SK-N-SH (cell line): ENCODE measurements around the gene GDPGP1. TPM values are rescaled to one million over a fixed set of nuclear protein-coding genes. Genes with fewer than 3 reads are reported as not detected.

ENCODE experiments used
- CTCF ChIA-PET: fragments of 300-600, 350-600 bp; formaldehyde crosslinking; extraction: SDS; loops from one replicate; lab custom pipeline; 2021; lab: Yijun Ruan, JAX
- POLR2A ChIA-PET: fragments of 350-600 bp; sonication (Branson Sonifier 250); formaldehyde crosslinking; extraction: SDS; loops from one replicate; lab custom pipeline; 2020; ENCODE audit warnings: antibody characterized with exemption, inconsistent platforms; lab: Yijun Ruan, JAX
- DNase-seq: peaks from one replicate; pipeline ENCODE4 v3.0.0; 2012
- H2AFZ ChIP-seq: fragments of 200-600 bp; sonication (generic); 2 replicates; pipeline ENCODE4 v1.8.1; 2016; ENCODE audit warnings: antibody characterized with exemption, mild to moderate bottlenecking, low read depth
- H3F3A ChIP-seq: fragments of 200-600 bp; sonication (generic); replicated peaks from 2 replicates; pipeline ENCODE3; 2016; ENCODE audit warnings: antibody characterized with exemption, mild to moderate bottlenecking; ENCODE audit not compliant: insufficient read depth
- H3K27ac ChIP-seq, 2 experiments: fragments of 200-500 bp in 1 of 2; fragments of 200-600 bp in 1 of 2; sonication (Bioruptor generic) in 1 of 2; sonication (generic), shearing (Covaris generic) in 1 of 2; 2 replicates each; pipeline versions ENCODE4 v1.5.1 to v1.6.1; 2014 to 2016; ENCODE audit warnings: low read depth in 2 of 2, inconsistent platforms in 1 of 2, low read length in 1 of 2, mild to moderate bottlenecking in 1 of 2, mixed read lengths in 1 of 2
- H3K27me3 ChIP-seq: fragments of 200-600 bp; sonication (generic), shearing (Covaris generic); 2 replicates; pipeline ENCODE4 v1.6.1; 2016; ENCODE audit warnings: mixed run types; ENCODE audit not compliant: insufficient read depth
- H3K36me3 ChIP-seq, 2 experiments: fragments of 200-500 bp in 1 of 2; fragments of 200-600 bp in 1 of 2; sonication (Bioruptor generic) in 1 of 2; sonication (generic) in 1 of 2; replicated peaks in 1 of 2; 2 replicates each; pipeline versions ENCODE3 to v1.5.1; 2014 to 2016; ENCODE audit warnings: low read length in 1 of 2, mild to moderate bottlenecking in 1 of 2; ENCODE audit not compliant: insufficient read depth in 2 of 2, control insufficient read depth in 1 of 2
- H3K4me1 ChIP-seq, 2 experiments: fragments of 200-500 bp in 1 of 2; fragments of 200-600 bp in 1 of 2; sonication (Bioruptor generic) in 1 of 2; sonication (generic), shearing (Covaris generic) in 1 of 2; 2 replicates each; pipeline versions ENCODE4 v1.5.1 to v1.6.1; 2014 to 2016; ENCODE audit warnings: low read depth in 1 of 2, low read length in 1 of 2, mixed run types in 1 of 2; ENCODE audit not compliant: insufficient read depth in 2 of 2, control insufficient read depth in 1 of 2
- H3K4me2 ChIP-seq: fragments of 200-600 bp; sonication (generic), shearing (Covaris generic); 2 replicates; pipeline ENCODE4 v1.6.1; 2017; ENCODE audit warnings: mixed run types
- H3K4me3 ChIP-seq, 2 experiments: fragments of 200-500 bp in 1 of 2; fragments of 200-600 bp in 1 of 2; sonication (Bioruptor generic) in 1 of 2; sonication (generic), shearing (Covaris generic) in 1 of 2; 2 replicates each; pipeline versions ENCODE4 v1.5.1 to v1.8.1; 2014 to 2016; ENCODE audit warnings: low read depth in 2 of 2, inconsistent platforms in 1 of 2, low read length in 1 of 2, mild to moderate bottlenecking in 1 of 2, mixed read lengths in 1 of 2, moderate library complexity in 1 of 2
- H3K79me2 ChIP-seq: fragments of 200-600 bp; sonication (generic); 2 replicates; pipeline ENCODE4 v1.8.1; 2017; ENCODE audit warnings: mild to moderate bottlenecking; ENCODE audit not compliant: insufficient read depth
- H3K9ac ChIP-seq: fragments of 200-600 bp; sonication (generic); 2 replicates; pipeline ENCODE4 v1.6.1; 2017; ENCODE audit warnings: mixed run types
- H3K9me2 ChIP-seq: fragments of 200-600 bp; sonication (generic); 2 replicates; pipeline ENCODE4 v1.6.1; 2017; ENCODE audit warnings: mixed run types
- H3K9me3 ChIP-seq: fragments of 200-600 bp; sonication (generic); 2 replicates; pipeline ENCODE4 v1.6.1; 2017; ENCODE audit warnings: mixed run types, mild to moderate bottlenecking, moderate library complexity
- H4K20me1 ChIP-seq: fragments of 200-600 bp; sonication (generic); 2 replicates; pipeline ENCODE4 v1.6.1; 2017; ENCODE audit warnings: mild to moderate bottlenecking, mixed run types; ENCODE audit not compliant: insufficient read depth
- CHD2 ChIP-seq: fragments of 150-350 bp; IDR thresholded peaks from 2 replicates; pipeline ENCODE4 v1.6.1; 2018; ENCODE audit warnings: low read length; ENCODE audit not compliant: partially characterized antibody
- ELF1 ChIP-seq: IDR thresholded peaks from 2 replicates; pipeline ENCODE4 v1.4.0; 2012
- EP300 ChIP-seq, 2 experiments: IDR thresholded peaks; 2 replicates each; pipeline versions ENCODE4 v1.4.0 to v1.6.1; 2012; ENCODE audit warnings: borderline replicate concordance in 1 of 2, low read depth in 1 of 2, low read length in 1 of 2
- EZH2phosphoT487 ChIP-seq: fragments of 200-600 bp; sonication (generic); IDR thresholded peaks from 2 replicates; pipeline ENCODE4 v1.6.1; 2017; ENCODE audit warnings: low read depth, mixed run types, mild to moderate bottlenecking, antibody characterized with exemption, moderate library complexity, borderline replicate concordance
- FOSL2 ChIP-seq: IDR thresholded peaks from 2 replicates; pipeline ENCODE4 v1.4.0; 2012; ENCODE audit warnings: low read depth, mild to moderate bottlenecking, moderate library complexity, borderline replicate concordance
- GABPA ChIP-seq: IDR thresholded peaks from 2 replicates; pipeline ENCODE4 v1.4.0; 2012; ENCODE audit warnings: low read depth, mild to moderate bottlenecking
- GATA2 ChIP-seq: sonication (generic); formaldehyde crosslinking; IDR thresholded peaks from 2 replicates; pipeline ENCODE4 v1.5.0; 2020; ENCODE audit warnings: mild to moderate bottlenecking, missing genetic modification reagents
- MEF2A ChIP-seq: IDR thresholded peaks from 2 replicates; pipeline ENCODE4 v1.4.0; 2012; ENCODE audit warnings: low read depth, borderline replicate concordance
- MXI1 ChIP-seq: IDR thresholded peaks from 2 replicates; pipeline ENCODE4 v1.6.1; 2012; ENCODE audit warnings: mild to moderate bottlenecking, low read depth, low read length, improper control_type of control experiment
- NFIC ChIP-seq: IDR thresholded peaks from 2 replicates; pipeline ENCODE4 v1.4.0; 2012; ENCODE audit warnings: borderline replicate concordance
- PBX3 ChIP-seq: IDR thresholded peaks from 2 replicates; pipeline ENCODE4; 2012
- POLR2AphosphoS5 ChIP-seq: IDR thresholded peaks from 2 replicates; pipeline ENCODE4 v1.6.1; 2012; ENCODE audit warnings: low read depth, low read length
- RAD21 ChIP-seq: IDR thresholded peaks from 2 replicates; pipeline ENCODE4 v1.6.1; 2012; ENCODE audit warnings: mild to moderate bottlenecking, low read length
- RFX5 ChIP-seq: IDR thresholded peaks from 2 replicates; pipeline ENCODE4 v1.6.1; 2012; ENCODE audit warnings: mild to moderate bottlenecking, improper control_type of control experiment, low read length
- RXRA ChIP-seq: IDR thresholded peaks from 2 replicates; pipeline ENCODE4 v1.4.0; 2012; ENCODE audit warnings: low read depth, mild to moderate bottlenecking, borderline replicate concordance
- SIN3A ChIP-seq: IDR thresholded peaks from 2 replicates; pipeline ENCODE4 v1.6.1; 2012; ENCODE audit warnings: low read depth, mild to moderate bottlenecking, low read length, moderate library complexity, borderline replicate concordance
- SMC3 ChIP-seq: IDR thresholded peaks from 2 replicates; pipeline ENCODE4 v1.6.1; 2012; ENCODE audit warnings: low read depth, low read length, improper control_type of control experiment
- TAF1 ChIP-seq: IDR thresholded peaks from 2 replicates; pipeline ENCODE4 v1.6.1; 2012; ENCODE audit warnings: low read depth, mild to moderate bottlenecking, low read length, moderate library complexity, borderline replicate concordance
- WGBS: methylation state at CpG from one replicate; pipeline ENCODE4 v1.1.6; 2017; ENCODE audit warnings: low lambda C conversion rate; 5-methylcytosine and 5-hydroxymethylcytosine counted together
- polyA plus RNA-seq, 3 experiments: library from polyadenylated mRNA; depleted of rRNA; stranded (reverse); fragments of >200 nt; gene quantifications; 2 replicates each; pipeline ENCODE4 v1.2.3, GENCODE V29; 2012
- TF ChIP-seq, protein P1 (sequence below): IDR thresholded peaks from 2 replicates; pipeline ENCODE4 v1.4.0; 2012; ENCODE audit warnings: low read depth, borderline replicate concordance
- TF ChIP-seq, protein P2 (sequence below): fragments of 200-600 bp; sonication (generic); IDR thresholded peaks from 2 replicates; pipeline ENCODE4 v1.6.1; 2017; ENCODE audit warnings: antibody characterized with exemption, mild to moderate bottlenecking, moderate library complexity

GDPGP1 gene
- polyA plus RNA-seq, 1 of the 3 experiments (the other 2 are of a cell fraction): 2.4 TPM

DNA sequence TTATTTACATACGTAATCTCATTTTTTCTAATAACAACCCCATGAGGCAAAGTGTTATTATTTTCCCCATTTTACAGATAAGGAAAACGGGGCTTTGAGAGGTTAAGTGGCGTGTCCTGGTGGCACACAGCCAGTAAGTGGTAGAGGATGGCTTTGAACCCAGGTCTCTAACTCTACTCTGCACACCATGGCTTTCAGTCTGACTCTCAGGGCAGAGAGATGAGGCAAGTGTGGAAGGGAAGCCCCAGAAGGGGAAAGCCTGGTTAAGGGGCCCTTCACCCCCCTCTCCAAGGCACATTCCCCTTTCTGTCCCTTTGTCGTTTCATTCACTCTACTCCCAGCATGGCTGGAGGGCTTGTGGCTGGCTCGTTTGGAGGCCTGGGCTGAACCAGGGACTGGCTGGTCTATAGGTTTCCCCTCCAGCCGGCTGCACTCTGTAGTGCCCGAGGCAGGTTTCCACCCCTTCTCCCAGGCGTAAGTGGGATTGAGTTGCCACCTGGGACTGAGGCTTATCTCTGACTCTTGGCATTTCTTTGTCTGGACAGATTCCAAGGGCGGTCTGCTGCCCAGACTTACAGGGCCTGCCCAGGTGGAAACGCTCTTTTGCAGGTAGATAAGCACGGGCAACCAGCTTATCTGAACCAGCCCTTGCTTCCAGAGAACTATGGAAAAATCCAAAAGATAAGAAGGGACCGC lies 20.7 kb upstream of the GDPGP1 start:
- 86% methylated on average over 12 of the region's 12 CpGs for WGBS
- Histone ChIP-seq H4K20me1 (no peaks in the 10 kb centered on the region), H3K4me3 (no peak overlapping the region), H3K27me3 (no peaks in the 10 kb centered on the region), H2AFZ (no peak overlapping the region), H3F3A (no peaks in the 10 kb centered on the region), H3K27ac (peak overlapping the region in 1 of 2 experiments; percentile 30; a peak in 1 of 4 replicates), H3K4me1 (peaks cover 9 to 35% of the 10 kb centered on the region in 2 experiments; a peak in 2 of 4 replicates), H3K9ac (no peak overlapping the region), H3K9me3 (no peaks in the 10 kb centered on the region), H3K4me2 (no peak overlapping the region), H3K36me3 (peaks cover 6 to 13% of the 10 kb centered on the region in 2 experiments), H3K79me2 (peaks cover 23% of the 10 kb centered on the region; the same call in 1 of the 2 replicates), H3K9me2 (no peaks in the 10 kb centered on the region)
- ChIA-PET POLR2A (interaction anchor here (0.5 kb wide), 1 partner anchor 36 kb away, joined by 3 read pairs; the partner anchor contains the start of gene TTLL13), CTCF (interaction anchor here (1.3 to 7.1 kb wide), 2 partner anchors 9 to 70 kb away, joined by 3 to 74 read pairs; partner anchors contain the start of gene SEMA4B)
- DNase-seq: no peak
- TF ChIP-seq MEF2A (no peak), POLR2AphosphoS5 (no peak), SIN3A (no peak), TAF1 (no peak), RFX5 (no peak), GATA2 (no peak), SMC3 (no peak), RXRA (no peak), EZH2phosphoT487 (no peak), NFIC (no peak), FOSL2 (no peak), RAD21 (no peak), CHD2 (no peak), MXI1 (no peak)
- TF ChIP-seq, protein P1, sequence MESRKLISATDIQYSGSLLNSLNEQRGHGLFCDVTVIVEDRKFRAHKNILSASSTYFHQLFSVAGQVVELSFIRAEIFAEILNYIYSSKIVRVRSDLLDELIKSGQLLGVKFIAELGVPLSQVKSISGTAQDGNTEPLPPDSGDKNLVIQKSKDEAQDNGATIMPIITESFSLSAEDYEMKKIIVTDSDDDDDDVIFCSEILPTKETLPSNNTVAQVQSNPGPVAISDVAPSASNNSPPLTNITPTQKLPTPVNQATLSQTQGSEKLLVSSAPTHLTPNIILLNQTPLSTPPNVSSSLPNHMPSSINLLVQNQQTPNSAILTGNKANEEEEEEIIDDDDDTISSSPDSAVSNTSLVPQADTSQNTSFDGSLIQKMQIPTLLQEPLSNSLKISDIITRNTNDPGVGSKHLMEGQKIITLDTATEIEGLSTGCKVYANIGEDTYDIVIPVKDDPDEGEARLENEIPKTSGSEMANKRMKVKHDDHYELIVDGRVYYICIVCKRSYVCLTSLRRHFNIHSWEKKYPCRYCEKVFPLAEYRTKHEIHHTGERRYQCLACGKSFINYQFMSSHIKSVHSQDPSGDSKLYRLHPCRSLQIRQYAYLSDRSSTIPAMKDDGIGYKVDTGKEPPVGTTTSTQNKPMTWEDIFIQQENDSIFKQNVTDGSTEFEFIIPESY: no peak
- TF ChIP-seq, all 33 proteins: peak for 0

DNA sequence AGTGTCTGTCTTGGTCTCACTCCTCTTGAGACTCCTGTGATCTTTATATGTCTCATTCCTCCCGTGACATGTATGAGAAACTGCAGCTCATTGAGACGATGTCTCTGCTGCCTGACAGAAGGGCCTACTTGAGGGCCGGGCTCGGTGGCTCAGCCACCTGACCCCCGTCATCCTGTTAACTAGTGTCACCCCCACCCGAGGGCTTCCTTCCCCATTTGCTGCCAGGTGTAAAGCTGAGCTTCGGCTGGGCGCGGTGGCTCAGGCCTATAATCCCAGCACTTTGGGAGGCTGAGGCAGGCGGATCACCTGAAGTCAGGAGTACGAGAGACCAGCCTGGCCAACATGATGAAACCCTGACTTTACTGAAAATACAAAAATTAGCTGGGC lies 20.2 kb upstream of the GDPGP1 start:
- CTCF ChIA-PET: interaction anchor here (1.1 to 7.1 kb wide), 3 partner anchors 10 to 70 kb away, joined by 3 to 74 read pairs (median 3); partner anchors contain the start of gene SEMA4B
- WGBS: 94% methylated on average over 10 of the region's 11 CpGs
- Histone ChIP-seq H3K4me3 (no peak overlapping the region), H3K79me2 (peaks cover 22% of the 10 kb centered on the region; the same call in 1 of the 2 replicates), H3K9me3 (no peaks in the 10 kb centered on the region), H3K27ac (no peak overlapping the region; a peak in 1 of 4 replicates), H4K20me1 (no peaks in the 10 kb centered on the region), H3K27me3 (no peaks in the 10 kb centered on the region), H2AFZ (no peak overlapping the region), H3K4me1 (peaks cover 9 to 35% of the 10 kb centered on the region in 2 experiments; a peak in 2 of 4 replicates), H3K4me2 (no peak overlapping the region), H3F3A (no peaks in the 10 kb centered on the region), H3K36me3 (peaks cover 6 to 13% of the 10 kb centered on the region in 2 experiments), H3K9me2 (no peaks in the 10 kb centered on the region), H3K9ac (no peak overlapping the region)
- no peak for DNase-seq
- POLR2A ChIA-PET: interaction anchor here (0.6 kb wide), 1 partner anchor 13 kb away, joined by 3 read pairs; the partner anchor contains the start of gene SEMA4B
- TF ChIP-seq GABPA (no peak), PBX3 (no peak), CHD2 (no peak), ELF1 (no peak), EP300 (IDR thresholded peaks at IDR 0.05; ENCODE audit: borderline replicate concordance in 1 of 2, low read depth in 1 of 2, low read length in 1 of 2) (no peak)
- TF ChIP-seq, protein P2, sequence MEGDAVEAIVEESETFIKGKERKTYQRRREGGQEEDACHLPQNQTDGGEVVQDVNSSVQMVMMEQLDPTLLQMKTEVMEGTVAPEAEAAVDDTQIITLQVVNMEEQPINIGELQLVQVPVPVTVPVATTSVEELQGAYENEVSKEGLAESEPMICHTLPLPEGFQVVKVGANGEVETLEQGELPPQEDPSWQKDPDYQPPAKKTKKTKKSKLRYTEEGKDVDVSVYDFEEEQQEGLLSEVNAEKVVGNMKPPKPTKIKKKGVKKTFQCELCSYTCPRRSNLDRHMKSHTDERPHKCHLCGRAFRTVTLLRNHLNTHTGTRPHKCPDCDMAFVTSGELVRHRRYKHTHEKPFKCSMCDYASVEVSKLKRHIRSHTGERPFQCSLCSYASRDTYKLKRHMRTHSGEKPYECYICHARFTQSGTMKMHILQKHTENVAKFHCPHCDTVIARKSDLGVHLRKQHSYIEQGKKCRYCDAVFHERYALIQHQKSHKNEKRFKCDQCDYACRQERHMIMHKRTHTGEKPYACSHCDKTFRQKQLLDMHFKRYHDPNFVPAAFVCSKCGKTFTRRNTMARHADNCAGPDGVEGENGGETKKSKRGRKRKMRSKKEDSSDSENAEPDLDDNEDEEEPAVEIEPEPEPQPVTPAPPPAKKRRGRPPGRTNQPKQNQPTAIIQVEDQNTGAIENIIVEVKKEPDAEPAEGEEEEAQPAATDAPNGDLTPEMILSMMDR: no peak
